ENCODE results near the gene IDH3B. TPM values are rescaled to one million over a fixed set of nuclear protein-coding genes. Genes with fewer than 3 reads are reported as not detected.

The IDH3B gene
- total and polyA plus RNA-seq, 7 donors: 103 to 131 (median 114) TPM

DNA sequence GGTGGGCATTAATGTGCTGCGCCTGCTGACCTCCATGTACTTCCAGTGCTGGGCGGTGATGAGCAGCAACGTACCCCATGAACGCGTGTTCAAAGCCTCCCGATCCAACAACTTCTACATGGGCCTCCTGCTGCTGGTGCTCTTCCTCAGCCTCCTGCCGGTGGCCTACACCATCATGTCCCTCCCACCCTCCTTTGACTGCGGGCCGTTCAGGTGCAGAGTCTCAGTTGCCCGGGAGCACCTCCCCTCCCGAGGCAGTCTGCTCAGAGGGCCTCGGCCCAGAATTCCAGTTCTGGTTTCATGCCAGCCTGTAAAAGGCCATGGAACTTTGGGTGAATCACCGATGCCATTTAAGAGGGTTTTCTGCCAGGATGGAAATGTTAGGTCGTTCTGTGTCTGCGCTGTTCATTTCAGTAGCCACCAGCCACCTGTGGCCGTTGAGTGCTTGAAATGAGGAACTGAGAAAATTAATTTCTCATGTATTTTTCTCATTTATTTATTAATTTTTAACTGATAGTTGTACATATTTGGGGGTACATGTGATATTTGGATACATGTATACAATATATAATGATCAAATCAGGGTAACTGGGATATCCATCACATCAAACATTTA is 46.8 kb downstream of the IDH3B start:
- WGBS, 2 donors: 82 to 93% methylated on average over 16 of the region's 16 CpGs
- DNase-seq: no peak
- H3K27ac ChIP-seq: no peak overlapping the region
- intact Hi-C loops (cut with DNase I): no loop called here
- H3K4me3 ChIP-seq: no peak overlapping the region
- no peaks in the 10 kb centered on the region for H3K9me3 ChIP-seq
- TF ChIP-seq POLR2A (IDR thresholded peaks at IDR 0.05): no peak
- TF ChIP-seq CTCF (IDR thresholded peaks at IDR 0.05): no peak
- no peak for TF ChIP-seq EP300 (IDR thresholded peaks at IDR 0.05)
- no peak for TF ChIP-seq POLR2AphosphoS5 (IDR thresholded peaks at IDR 0.05)
- H3K4me1 ChIP-seq: no peaks in the 10 kb centered on the region
- H3K36me3 ChIP-seq: no peaks in the 10 kb centered on the region
- H3K27me3 ChIP-seq: no peaks in the 10 kb centered on the region

- Histone ChIP-seq H3K36me3 (no peaks in the 10 kb centered on the region), H3K4me1 (no peaks in the 10 kb centered on the region), H3K27me3 (no peaks in the 10 kb centered on the region), H3K9me3 (no peaks in the 10 kb centered on the region), H3K4me3 (no peak overlapping the region), H3K27ac (no peak overlapping the region)
- no peak for TF ChIP-seq POLR2A (IDR thresholded peaks at IDR 0.05)
- no peak for TF ChIP-seq EP300 (IDR thresholded peaks at IDR 0.05)
- TF ChIP-seq CTCF (IDR thresholded peaks at IDR 0.05): no peak
- intact Hi-C loops (cut with DNase I): no loop called here
- no peak for DNase-seq
- WGBS, 2 donors: 79 to 82% methylated on average over 9 of the region's 9 CpGs
These were observed 47.4 kb downstream of the IDH3B start for GRCh38 chr20:2616634-2617033.

- no peak for DNase-seq
- Histone ChIP-seq H3K27me3 (no peaks in the 10 kb centered on the region), H3K36me3 (no peaks in the 10 kb centered on the region), H3K27ac (no peak overlapping the region), H3K4me1 (no peaks in the 10 kb centered on the region), H3K9me3 (peaks cover 0 to 4% (median 2%) of the 10 kb centered on the region in 4 donors), H3K4me3 (no peak overlapping the region)
- TF ChIP-seq POLR2A (IDR thresholded peaks at IDR 0.05): no peak
- TF ChIP-seq POLR2AphosphoS5 (IDR thresholded peaks at IDR 0.05): no peak
- WGBS, 2 donors: 89 to 97% methylated on average over 3 of the region's 3 CpGs
- intact Hi-C loops (cut with DNase I): no loop called here
These were observed 51.9 kb downstream of the IDH3B start for GRCh38 chr20:2612073-2612472.

- Histone ChIP-seq H3K27me3 (no peaks in the 10 kb centered on the region), H3K27ac (no peak overlapping the region), H3K4me3 (no peak overlapping the region), H3K9me3 (peaks cover 0 to 11% (median 4%) of the 10 kb centered on the region in 4 donors), H3K36me3 (no peaks in the 10 kb centered on the region), H3K4me1 (no peaks in the 10 kb centered on the region)
- intact Hi-C loops (cut with DNase I): no loop called here
- 79 to 81% methylated on average over 6 of the region's 6 CpGs for WGBS, 2 donors
- TF ChIP-seq CTCF (IDR thresholded peaks at IDR 0.05): no peak
- DNase-seq: no peak
These were observed 52.9 kb downstream of the IDH3B start for GRCh38 chr20:2610941-2611720.

- Histone ChIP-seq H3K4me3 (no peak overlapping the region), H3K27ac (no peak overlapping the region), H3K27me3 (no peaks in the 10 kb centered on the region), H3K9me3 (peaks cover 0 to 11% (median 4%) of the 10 kb centered on the region in 4 donors), H3K4me1 (no peaks in the 10 kb centered on the region), H3K36me3 (no peaks in the 10 kb centered on the region)
- TF ChIP-seq POLR2A (IDR thresholded peaks at IDR 0.05) (no peak), POLR2AphosphoS5 (IDR thresholded peaks at IDR 0.05) (no peak), EP300 (IDR thresholded peaks at IDR 0.05) (no peak), CTCF (IDR thresholded peaks at IDR 0.05) (no peak)
- no peak for DNase-seq
- WGBS, 2 donors: 87 to 91% methylated on average over 6 of the region's 6 CpGs
- intact Hi-C loops (cut with DNase I): no loop called here
These were observed 53.7 kb downstream of the IDH3B start for GRCh38 chr20:2610326-2610725.

Small RNA genes lying within 50 kb of the gene (small RNA-seq; reads per million reads assigned to genes)
- gene SNORA51 (0 reads per million in 3 donors), gene SNORD110 (0 reads per million in 3 donors), gene SNORD56 (0 reads per million in 3 donors), gene SNORD57 (0 reads per million in 3 donors), gene SNORD86 (0 reads per million in 3 donors)

Other genes starting within 250 kb of the IDH3B start
- 100 to 1,000 TPM in 3 of 4 donors, 10 to 100 TPM in 1; 80.0 to 165 (median 142) TPM for gene SNRPB, start 193.4 kb downstream of the IDH3B start, total RNA-seq
- 100 to 1,000 TPM; 156 to 275 (median 177) TPM for gene SNRPB, start 193.4 kb downstream of the IDH3B start, polyA plus RNA-seq
- 10 to 100 TPM; 10.7 to 16.3 (median 11.8) TPM for gene ZNF343, start 155.3 kb downstream of the IDH3B start, total RNA-seq
- 1 to 10 TPM; 3.0 to 5.6 (median 4.2) TPM for gene ZNF343, start 155.3 kb downstream of the IDH3B start, polyA plus RNA-seq
- gene TMC2, start 127.6 kb downstream of the IDH3B start, total RNA-seq: under 1 TPM in 1 of 4 donors, not detected in 3; 0.28 TPM
- gene TMC2, start 127.6 kb downstream of the IDH3B start, polyA plus RNA-seq: under 1 TPM in 2 of 3 donors, not detected in 1; 0.19 to 0.60 TPM
- 10 to 100 TPM; 53.2 to 69.8 (median 65.2) TPM for gene NOP56, start 11.6 kb downstream of the IDH3B start, total RNA-seq
- 100 to 1,000 TPM in 1 of 3 donors, 10 to 100 TPM in 2; 33.6 to 152 (median 47.6) TPM for gene NOP56, start 11.6 kb downstream of the IDH3B start, polyA plus RNA-seq
- 10 to 100 TPM; 14.8 to 37.5 (median 30.8) TPM for gene EBF4, start 28.6 kb upstream of the IDH3B start, total RNA-seq
- gene EBF4, start 28.6 kb upstream of the IDH3B start, polyA plus RNA-seq: 1 to 10 TPM; 1.2 to 4.6 (median 1.2) TPM
- 1 to 10 TPM in 3 of 4 donors, under 1 TPM in 1; 0.54 to 10.0 (median 1.8) TPM for gene CPXM1, start 136.4 kb upstream of the IDH3B start, total RNA-seq
- gene CPXM1, start 136.4 kb upstream of the IDH3B start, polyA plus RNA-seq: 1 to 10 TPM in 2 of 3 donors, under 1 TPM in 1; 0.69 to 7.2 (median 1.2) TPM
- gene C20orf141, start 150.8 kb upstream of the IDH3B start, total RNA-seq: not detected
- gene C20orf141, start 150.8 kb upstream of the IDH3B start, polyA plus RNA-seq: under 1 TPM in 1 of 3 donors, not detected in 2; 0.15 TPM
- under 1 TPM in 1 of 4 donors, not detected in 3; 0.28 TPM for gene TMEM239, start 152.1 kb upstream of the IDH3B start, total RNA-seq
- not detected for gene TMEM239, start 152.1 kb upstream of the IDH3B start, polyA plus RNA-seq
- 10 to 100 TPM; 12.7 to 27.7 (median 21.5) TPM for gene PCED1A, start 176.4 kb upstream of the IDH3B start, total RNA-seq
- 10 to 100 TPM in 2 of 3 donors, 1 to 10 TPM in 1; 8.6 to 28.0 (median 10.2) TPM for gene PCED1A, start 176.4 kb upstream of the IDH3B start, polyA plus RNA-seq
- 10 to 100 TPM; 19.4 to 24.4 (median 21.0) TPM for gene VPS16, start 176.5 kb upstream of the IDH3B start, total RNA-seq
- 10 to 100 TPM; 21.6 to 37.6 (median 24.7) TPM for gene VPS16, start 176.5 kb upstream of the IDH3B start, polyA plus RNA-seq
- gene PTPRA, start 209.3 kb upstream of the IDH3B start, total RNA-seq: 10 to 100 TPM; 62.0 to 86.4 (median 73.6) TPM
- 10 to 100 TPM; 10.2 to 30.2 (median 12.3) TPM for gene PTPRA, start 209.3 kb upstream of the IDH3B start, polyA plus RNA-seq

All from sigmoid colon (tissue), 7 donors.